Keratinocyte (primary cell): ENCODE results near the gene YAP1. TPM values are rescaled to one million over a fixed set of nuclear protein-coding genes. Genes with fewer than 3 reads are reported as not detected.
A peak's percentile ranks its signal among the peaks of the same experiment; 100 is the strongest.

ENCODE experiments used
- DNase-seq: peaks from one replicate; pipeline ENCODE4 v3.0.0-alpha.2; 2011; ENCODE audit warnings: low read depth, missing footprints, low spot score
- FAIRE-seq: peaks from 2 replicates; lab custom pipeline; 2011; peaks lifted over from hg19 to GRCh38; lab: Jason Lieb, UNC
- H2AFZ ChIP-seq: 2 replicates; pipeline ENCODE4 v1.6.0; 2012; ENCODE audit warnings: low read length, control low read depth, inconsistent platforms; ENCODE audit not compliant: control insufficient read depth
- H3K27ac ChIP-seq: 2 replicates; pipeline ENCODE4 v1.5.1; 2011; ENCODE audit warnings: low read length; ENCODE audit not compliant: control insufficient read depth, insufficient read depth
- H3K27me3 ChIP-seq: 3 replicates; pipeline ENCODE4 v1.6.0; 2011; ENCODE audit warnings: low read length; ENCODE audit not compliant: control insufficient read depth, insufficient read depth; ENCODE audit errors: extremely low read depth
- H3K36me3 ChIP-seq, 2 experiments: 2 replicates in 1 of 2; 3 replicates in 1 of 2; pipeline ENCODE4 v1.5.1; 2011; ENCODE audit warnings: low read length in 2 of 2, mild to moderate bottlenecking in 1 of 2; ENCODE audit not compliant: control insufficient read depth in 2 of 2, insufficient read depth in 2 of 2; ENCODE audit errors: extremely low read depth in 1 of 2
- H3K4me1 ChIP-seq: 3 replicates; pipeline ENCODE4 v1.5.1; 2011; ENCODE audit warnings: low read length; ENCODE audit not compliant: control insufficient read depth, insufficient read depth; ENCODE audit errors: extremely low read depth
- H3K4me2 ChIP-seq: 3 replicates; pipeline ENCODE4 v1.6.0; 2011; ENCODE audit warnings: low read depth, low read length; ENCODE audit not compliant: control insufficient read depth, insufficient read depth; ENCODE audit errors: extremely low read depth
- H3K4me3 ChIP-seq, 3 experiments: fragments of 200-600 bp in 1 of 3; sonication (generic) in 1 of 3; 2 replicates in 2 of 3; 3 replicates in 1 of 3; pipeline ENCODE4 v1.5.1; 2011 to 2016; ENCODE audit warnings: low read length in 3 of 3, mild to moderate bottlenecking in 3 of 3, control low read depth in 2 of 3, inconsistent platforms in 1 of 3, low read depth in 1 of 3, mixed read lengths in 1 of 3, mixed run types in 1 of 3, moderate library complexity in 1 of 3; ENCODE audit not compliant: control insufficient read depth in 2 of 3, insufficient read depth in 2 of 3; ENCODE audit errors: extremely low read depth in 1 of 3
- H3K79me2 ChIP-seq: 2 replicates; pipeline ENCODE4 v1.6.0; 2012; ENCODE audit warnings: low read length; ENCODE audit not compliant: control insufficient read depth, insufficient read depth
- H3K9ac ChIP-seq: 3 replicates; pipeline ENCODE4 v1.6.0; 2011; ENCODE audit warnings: low read length; ENCODE audit not compliant: control insufficient read depth, insufficient read depth; ENCODE audit errors: extremely low read depth
- H3K9me1 ChIP-seq: 3 replicates; pipeline ENCODE4 v1.6.0; 2011; ENCODE audit warnings: low read length; ENCODE audit not compliant: control insufficient read depth, insufficient read depth; ENCODE audit errors: extremely low read depth
- H3K9me3 ChIP-seq: 2 replicates; pipeline ENCODE4 v1.5.1; 2012; ENCODE audit warnings: low read depth, low read length; ENCODE audit not compliant: control insufficient read depth
- H4K20me1 ChIP-seq: 3 replicates; pipeline ENCODE4 v1.6.0; 2011; ENCODE audit warnings: low read length; ENCODE audit not compliant: control insufficient read depth, insufficient read depth; ENCODE audit errors: extremely low read depth
- CTCF ChIP-seq, 3 experiments: IDR thresholded peaks in 1 of 3; conservative IDR thresholded peaks in 1 of 3; optimal IDR thresholded peaks in 1 of 3; 2 replicates in 2 of 3; 3 replicates in 1 of 3; pipeline versions ENCODE3 to v1.5.1; 2011; ENCODE audit warnings: low read length in 3 of 3, mild to moderate bottlenecking in 3 of 3, moderate library complexity in 2 of 3, control low read depth in 1 of 3, inconsistent platforms in 1 of 3; ENCODE audit not compliant: insufficient read depth in 2 of 3; ENCODE audit errors: extremely low read depth in 1 of 3
- EZH2 ChIP-seq: IDR thresholded peaks from one replicate; pipeline ENCODE4 v1.6.1; 2012; ENCODE audit warnings: inconsistent platforms, mild to moderate bottlenecking, low read length, moderate library complexity
- dilution Hi-C: fragments of 300-500 bp; cut with MboI; formaldehyde crosslinking; loops from one replicate; pipeline ENCODE4 v1.7.0; 2020; ENCODE audit warnings: low sequenced_read_pairs; ENCODE audit not compliant: extremely low pct_ligation_motif_present
- polyA plus RNA-seq, 5 experiments: library from polyadenylated mRNA; depleted of rRNA in 3 of 5; stranded (reverse) in 3 of 5; stranded (forward) in 1 of 5; unstranded in 1 of 5; fragments of >200 nt; gene quantifications; 1 replicate in 1 of 5; 2 replicates in 3 of 5; 3 replicates in 1 of 5; pipeline versions ENCODE4 v1.2.1 to v1.2.3, GENCODE V29; 2011 to 2012; ENCODE audit warnings: missing spikeins in 2 of 5, low read depth in 1 of 5, low replicate concordance in 1 of 5

Gene YAP1
- polyA plus RNA-seq, 1 donor (not counting 4 experiments of a cell fraction or from before 2014, with no cell fraction given), result 105 TPM

- peak overlapping the region; percentile 59 for H3K4me2 ChIP-seq
- peaks cover 30% of the 10 kb centered on the region for H3K4me1 ChIP-seq
- no peaks in the 10 kb centered on the region for H3K27me3 ChIP-seq
- peaks cover 97% of the 10 kb centered on the region for H3K79me2 ChIP-seq
- H3K9me3 ChIP-seq, result no peaks in the 10 kb centered on the region
- DNase-seq (no peak), FAIRE-seq (peak; percentile 73)
- no peak overlapping the region for H3K9ac ChIP-seq
- H3K9me1 ChIP-seq, result no peaks in the 10 kb centered on the region
- no peak overlapping the region for H3K4me3 ChIP-seq
- peaks cover 0 to 2% of the 10 kb centered on the region in 2 experiments for H3K36me3 ChIP-seq
- TF ChIP-seq CTCF (optimal IDR thresholded peaks at IDR 0.05 in 1 of 3, IDR thresholded peaks at IDR 0.05 in 1 of 3, conservative IDR thresholded peaks at IDR 0.05 in 1 of 3; ENCODE audit: extremely low read depth in 1 of 3, insufficient read depth in 2 of 3, low read length in 3 of 3), result no peak
- TF ChIP-seq EZH2, result no peak
- peaks cover 3% of the 10 kb centered on the region for H4K20me1 ChIP-seq
- peak overlapping the region; percentile 75 for H3K27ac ChIP-seq
- dilution Hi-C loops, result no loop called here
- no peak overlapping the region for H2AFZ ChIP-seq
These were observed 47.0 kb downstream of the YAP1 start for GRCh38 chr11:102157219-102157618.

GRCh38 chr11:102158164-102158735 lies 48.0 kb downstream of the YAP1 start:
- no peaks in the 10 kb centered on the region for H3K9me1 ChIP-seq
- H3K4me1 ChIP-seq, result peaks cover 30% of the 10 kb centered on the region
- TF ChIP-seq CTCF (optimal IDR thresholded peaks at IDR 0.05 in 1 of 3, IDR thresholded peaks at IDR 0.05 in 1 of 3, conservative IDR thresholded peaks at IDR 0.05 in 1 of 3; ENCODE audit: extremely low read depth in 1 of 3, insufficient read depth in 2 of 3, low read length in 3 of 3), result no peak
- no peak for TF ChIP-seq EZH2
- H2AFZ ChIP-seq, result no peak overlapping the region
- dilution Hi-C loops, result no loop called here
- H3K27ac ChIP-seq, result peak overlapping the region; percentile 75
- H3K27me3 ChIP-seq, result no peaks in the 10 kb centered on the region
- FAIRE-seq, result peak; percentile 59
- peaks cover 95% of the 10 kb centered on the region for H3K79me2 ChIP-seq
- DNase-seq, result no peak
- peak overlapping the region; percentile 59 for H3K4me2 ChIP-seq
- H4K20me1 ChIP-seq, result no peaks in the 10 kb centered on the region
- no peaks in the 10 kb centered on the region for H3K9me3 ChIP-seq
- peaks cover 3 to 5% of the 10 kb centered on the region in 2 experiments for H3K36me3 ChIP-seq
- H3K9ac ChIP-seq, result peak overlapping the region; percentile 24
- peak overlapping the region in 1 of 3 experiments; percentile 16 for H3K4me3 ChIP-seq
